Naive thymus-derived CD8-positive, alpha-beta T cell (primary cell): ENCODE data around the gene TMEM231. TPM values are rescaled to one million over a fixed set of nuclear protein-coding genes. Genes with fewer than 3 reads are reported as not detected.

Experiments used
- ATAC-seq, 2 donors: fragments of 150-1000 bp; cut with Tn5 transposase in 1 of 2; sonication (Bioruptor Pico), chemical (Tn5 transposase) in 1 of 2; 1 replicate in 1 of 2; 2 replicates in 1 of 2; pipeline ENCODE4 v1.10.0; 2021; ENCODE audit warnings: mild to moderate bottlenecking in 2 of 2, moderate library complexity in 2 of 2
- POLR2A ChIA-PET: fragments of 350-600 bp; sonication (Branson Sonifier 250); formaldehyde crosslinking; loops from one replicate; lab custom pipeline; 2021; ENCODE audit warnings: antibody characterized with exemption; lab: Charles Lee
- DNase-seq, 10 donors: peaks; one replicate each; pipeline versions ENCODE4 v3.0.0 to v3.0.0-alpha.2; 2020 to 2022
- H3K27ac Mint-ChIP-seq, 10 donors: one replicate each; pipeline ENCODE4 v1.8.0; 2020 to 2022; ENCODE audit warnings: mild to moderate bottlenecking in 10 of 10, mixed read lengths in 10 of 10, moderate library complexity in 4 of 10, inconsistent platforms in 1 of 10
- H3K27me3 Mint-ChIP-seq, 5 donors: one replicate each; pipeline ENCODE4 v1.8.0; 2021 to 2022; ENCODE audit warnings: mixed read lengths in 5 of 5
- H3K36me3 Mint-ChIP-seq, 3 donors: one replicate each; pipeline ENCODE4 v1.8.0; 2020 to 2022; ENCODE audit warnings: mixed read lengths in 3 of 3, mild to moderate bottlenecking in 2 of 3, inconsistent platforms in 1 of 3
- H3K4me1 Mint-ChIP-seq, 4 donors: one replicate each; pipeline ENCODE4 v1.8.0; 2021 to 2022; ENCODE audit warnings: mixed read lengths in 4 of 4
- H3K4me3 Mint-ChIP-seq, 10 donors: one replicate each; pipeline ENCODE4 v1.8.0; 2020 to 2022; ENCODE audit warnings: mild to moderate bottlenecking in 10 of 10, mixed read lengths in 10 of 10, moderate library complexity in 6 of 10, inconsistent platforms in 1 of 10
- H3K9me3 Mint-ChIP-seq, 9 donors: one replicate each; pipeline ENCODE4 v1.8.0; 2020 to 2022; ENCODE audit warnings: mixed read lengths in 9 of 9, mild to moderate bottlenecking in 3 of 9, inconsistent platforms in 1 of 9, moderate library complexity in 1 of 9
- polyA plus RNA-seq, 3 donors: library from polyadenylated mRNA; unstranded; fragments of 300-500 nt; fragmentation: Illumina TruSeq; gene quantifications; one replicate each; pipeline ENCODE4 v1.2.3, GENCODE V29; 2021
- total RNA-seq, 8 experiments: library from RNA in 2 of 8; stranded (reverse) in 2 of 8; gene quantifications; one replicate each; pipeline ENCODE4 v1.2.3 and lab custom pipeline; 2021 to 2026

TMEM231 gene
- total and polyA plus RNA-seq, 5 experiments from 2014 or later: 0.95 to 2.9 (median 1.4) TPM

- ATAC-seq (no peak), DNase-seq (no peak)
- POLR2A ChIA-PET: no interaction called here
- H3K36me3 Mint-ChIP-seq: peaks cover 0 to 61% (median 9%) of the 10 kb centered on the region in 3 donors
- peak overlapping the region in 4 of 10 donors; percentile 9 to 79 (median 33) for H3K27ac Mint-ChIP-seq
- H3K27me3 Mint-ChIP-seq: no peaks in the 10 kb centered on the region
- H3K9me3 Mint-ChIP-seq: no peaks in the 10 kb centered on the region
- no peak overlapping the region for H3K4me3 Mint-ChIP-seq
- peaks cover 0 to 18% (median 5%) of the 10 kb centered on the region in 4 donors for H3K4me1 Mint-ChIP-seq
These were observed 23.3 kb upstream of the TMEM231 start for GRCh38 chr16:75579281-75579834.

GRCh38 chr16:75578725-75579124 is 22.7 kb upstream of the TMEM231 start:
- no peak for DNase-seq
- Mint-ChIP-seq H3K27me3 (no peaks in the 10 kb centered on the region), H3K9me3 (no peaks in the 10 kb centered on the region), H3K27ac (peak overlapping the region in 3 of 10 donors; percentile 1 to 23 (median 9)), H3K36me3 (peaks cover 0 to 65% (median 9%) of the 10 kb centered on the region in 3 donors), H3K4me3 (no peak overlapping the region), H3K4me1 (peaks cover 0 to 14% (median 5%) of the 10 kb centered on the region in 4 donors)
- POLR2A ChIA-PET: no interaction called here
- no peak for ATAC-seq

GRCh38 chr16:75578212-75578611 is 22.2 kb upstream of the TMEM231 start:
- peak overlapping the region in 1 of 10 donors; percentile 9 for H3K27ac Mint-ChIP-seq
- H3K4me1 Mint-ChIP-seq: peaks cover 3 to 19% (median 8%) of the 10 kb centered on the region in 4 donors
- no peak for ATAC-seq
- DNase-seq: no peak
- H3K27me3 Mint-ChIP-seq: no peaks in the 10 kb centered on the region
- H3K9me3 Mint-ChIP-seq: no peaks in the 10 kb centered on the region
- POLR2A ChIA-PET: interaction anchor here (0.7 kb wide), 1 partner anchor 12 kb away, joined by 3 read pairs; the partner anchor contains the start of gene GABARAPL2
- H3K4me3 Mint-ChIP-seq: no peak overlapping the region
- peaks cover 0 to 71% (median 9%) of the 10 kb centered on the region in 3 donors for H3K36me3 Mint-ChIP-seq

- Mint-ChIP-seq H3K4me1 (peaks cover 5 to 32% (median 19%) of the 10 kb centered on the region in 4 donors), H3K4me3 (no peak overlapping the region), H3K27ac (peak overlapping the region in 6 of 10 donors; percentile 8 to 61 (median 32)), H3K9me3 (no peaks in the 10 kb centered on the region), H3K36me3 (peaks cover 0 to 87% (median 9%) of the 10 kb centered on the region in 3 donors), H3K27me3 (no peaks in the 10 kb centered on the region)
- DNase-seq (no peak), ATAC-seq (no peak)
- POLR2A ChIA-PET: interaction anchor here (0.6 to 2.0 kb wide), 2 partner anchors 10 to 42 kb away, joined by 7 to 8 read pairs; partner anchors contain the start of gene GABARAPL2
These were observed 20.3 kb upstream of the TMEM231 start for GRCh38 chr16:75576384-75576811.

GRCh38 chr16:75575958-75576357 is 19.9 kb upstream of the TMEM231 start:
- H3K4me3 Mint-ChIP-seq: no peak overlapping the region
- no peaks in the 10 kb centered on the region for H3K9me3 Mint-ChIP-seq
- H3K4me1 Mint-ChIP-seq: peaks cover 5 to 36% (median 22%) of the 10 kb centered on the region in 4 donors
- peaks cover 0 to 89% (median 9%) of the 10 kb centered on the region in 3 donors for H3K36me3 Mint-ChIP-seq
- ATAC-seq (no peak), DNase-seq (no peak)
- peak overlapping the region in 4 of 10 donors; percentile 8 to 39 (median 28) for H3K27ac Mint-ChIP-seq
- no peaks in the 10 kb centered on the region for H3K27me3 Mint-ChIP-seq
- POLR2A ChIA-PET: interaction anchor here (2.0 kb wide), 1 partner anchor 9 kb away, joined by 8 read pairs; the partner anchor contains the start of gene GABARAPL2

- H3K36me3 Mint-ChIP-seq: peaks cover 0 to 90% (median 5%) of the 10 kb centered on the region in 3 donors
These were observed 17.9 kb upstream of the TMEM231 start for GRCh38 chr16:75573955-75574354.

GRCh38 chr16:75572864-75573542 is 17.0 kb upstream of the TMEM231 start:
- Mint-ChIP-seq H3K9me3 (no peaks in the 10 kb centered on the region), H3K27ac (no peak overlapping the region), H3K4me1 (peaks cover 10 to 56% (median 44%) of the 10 kb centered on the region in 4 donors), H3K36me3 (peaks cover 0 to 90% (median 7%) of the 10 kb centered on the region in 3 donors), H3K27me3 (no peaks in the 10 kb centered on the region), H3K4me3 (no peak overlapping the region)
- no peak for ATAC-seq
- DNase-seq: no peak
- POLR2A ChIA-PET: interaction anchor here (0.6 kb wide), 2 partner anchors 49 to 78 kb away, joined by 3 to 4 read pairs; partner anchors contain the start of gene CHST6

More at GRCh38 chr16:75573955-75574354, 17.9 kb upstream of the TMEM231 start:
- peak overlapping the region in 3 of 10 donors; percentile 1 to 74 (median 9) for H3K27ac Mint-ChIP-seq
- POLR2A ChIA-PET: interaction anchor here (1.0 kb wide), 1 partner anchor 8 kb away, joined by 3 read pairs; the partner anchor contains the start of gene GABARAPL2
- peaks cover 10 to 49% (median 37%) of the 10 kb centered on the region in 4 donors for H3K4me1 Mint-ChIP-seq
- H3K27me3 Mint-ChIP-seq: no peaks in the 10 kb centered on the region
- DNase-seq (no peak), ATAC-seq (no peak)
- H3K9me3 Mint-ChIP-seq: no peaks in the 10 kb centered on the region
- no peak overlapping the region for H3K4me3 Mint-ChIP-seq

- ATAC-seq: no peak
- DNase-seq: no peak
- H3K9me3 Mint-ChIP-seq: no peaks in the 10 kb centered on the region
- H3K4me1 Mint-ChIP-seq: peaks cover 13 to 64% (median 59%) of the 10 kb centered on the region in 4 donors
- peak overlapping the region in 1 of 10 donors; percentile 14 for H3K4me3 Mint-ChIP-seq
- H3K27ac Mint-ChIP-seq: peak overlapping the region in 6 of 10 donors; percentile 20 to 73 (median 50)
- H3K27me3 Mint-ChIP-seq: no peaks in the 10 kb centered on the region
- H3K36me3 Mint-ChIP-seq: peaks cover 0 to 68% (median 3%) of the 10 kb centered on the region in 3 donors
- POLR2A ChIA-PET: interaction anchor here (1.2 kb wide), 1 partner anchor 78 kb away, joined by 4 read pairs; no protein-coding TSS in a partner anchor
These were observed 14.5 kb upstream of the TMEM231 start for GRCh38 chr16:75570396-75571065.

- ATAC-seq: no peak
- Mint-ChIP-seq H3K9me3 (no peaks in the 10 kb centered on the region), H3K36me3 (peaks cover 0 to 46% (median 3%) of the 10 kb centered on the region in 3 donors), H3K4me3 (peak overlapping the region; percentile 51 to 99 (median 94)), H3K27me3 (peaks cover 0 to 12% (median 5%) of the 10 kb centered on the region in 5 donors), H3K27ac (peak overlapping the region in 9 of 10 donors; percentile 22 to 91 (median 68)), H3K4me1 (peaks cover 8 to 65% (median 55%) of the 10 kb centered on the region in 4 donors)
- DNase-seq: no peak
- POLR2A ChIA-PET: interaction anchor here (4.7 to 6.1 kb wide), 2 partner anchors 54 to 80 kb away, joined by 32 to 58 read pairs; partner anchors contain the start of genes ADAT1, KARS1 and TERF2IP
These were observed 11.9 kb upstream of the TMEM231 start for GRCh38 chr16:75567911-75568310.

- DNase-seq (peak in 5 of 10 donors; percentile 13 to 30 (median 22)), ATAC-seq (peak in 1 of 2 donors; percentile 2)
- H3K4me3 Mint-ChIP-seq: peak overlapping the region; percentile 72 to 99 (median 97)
- peaks cover 3 to 19% (median 9%) of the 10 kb centered on the region in 5 donors for H3K27me3 Mint-ChIP-seq
- POLR2A ChIA-PET: interaction anchor here (0.6 to 6.1 kb wide), 7 partner anchors 7 to 81 kb away, joined by 3 to 58 read pairs (median 13); partner anchors contain the start of genes ADAT1, KARS1, TERF2IP and TMEM231
- H3K4me1 Mint-ChIP-seq: peaks cover 8 to 55% (median 48%) of the 10 kb centered on the region in 4 donors
- H3K27ac Mint-ChIP-seq: peak overlapping the region; percentile 22 to 91 (median 80)
- H3K9me3 Mint-ChIP-seq: no peaks in the 10 kb centered on the region
- peaks cover 0 to 35% (median 3%) of the 10 kb centered on the region in 3 donors for H3K36me3 Mint-ChIP-seq
These were observed 10.8 kb upstream of the TMEM231 start for GRCh38 chr16:75566758-75567255.

- Mint-ChIP-seq H3K4me1 (peaks cover 8 to 52% (median 44%) of the 10 kb centered on the region in 4 donors), H3K4me3 (peak within 1 kb of the TSS; percentile 91 to 99 (median 98)), H3K27me3 (peaks cover 3 to 19% (median 9%) of the 10 kb centered on the region in 5 donors), H3K36me3 (peaks cover 0 to 29% (median 3%) of the 10 kb centered on the region in 3 donors), H3K9me3 (no peaks in the 10 kb centered on the region), H3K27ac (peak within 1 kb of the TSS; percentile 92 to 99 (median 97))
- ATAC-seq (peak; percentile 79), DNase-seq (peak; percentile 84 to 98 (median 94))
- POLR2A ChIA-PET: interaction anchor here (0.8 to 6.1 kb wide), 9 partner anchors 8 to 133 kb away, joined by 3 to 58 read pairs (median 8); partner anchors contain the start of genes ADAT1, CFDP1, KARS1 and TERF2IP
These were observed 10.1 kb upstream of the TMEM231 start, which contains the start of gene GABARAPL2 for GRCh38 chr16:75566040-75566757. GABARAPL2 (plus strand) TSS chr16:75566379; CDS start chr16:75566487, 108 bp downstream.
